ENCODE data around the gene ADCY1.

Gene ADCY1

GRCh38 chr7:45697576-45698136 lies 123.5 kb downstream of the ADCY1 start:
- DNase-seq: no peak

- DNase-seq: no peak
These were observed 124.3 kb downstream of the ADCY1 start for GRCh38 chr7:45698303-45699014.

GRCh38 chr7:45699015-45699309 lies 124.8 kb downstream of the ADCY1 start:
- DNase-seq: no peak

GRCh38 chr7:45699726-45700390 lies 125.7 kb downstream of the ADCY1 start:
- no peak for DNase-seq

GRCh38 chr7:45700556-45700955 lies 126.4 kb downstream of the ADCY1 start:
- no peak for DNase-seq

GRCh38 chr7:45701701-45702510 lies 127.7 kb downstream of the ADCY1 start:
- DNase-seq: no peak

GRCh38 chr7:45702751-45703150 lies 128.6 kb downstream of the ADCY1 start:
- DNase-seq: no peak

- no peak for DNase-seq
These were observed 129.2 kb downstream of the ADCY1 start for GRCh38 chr7:45703373-45703821.

- no peak for DNase-seq
These were observed 129.9 kb downstream of the ADCY1 start for GRCh38 chr7:45703911-45704682.

- no peak for DNase-seq
These were observed 130.5 kb downstream of the ADCY1 start for GRCh38 chr7:45704683-45705016.

GRCh38 chr7:45708046-45708950 lies 134.1 kb downstream of the ADCY1 start:
- no peak for DNase-seq

- no peak for DNase-seq
These were observed 135.2 kb downstream of the ADCY1 start for GRCh38 chr7:45709168-45710042.

- no peak for DNase-seq
These were observed 136.3 kb downstream of the ADCY1 start for GRCh38 chr7:45710271-45711160.

GRCh38 chr7:45711161-45711490 lies 137.0 kb downstream of the ADCY1 start:
- DNase-seq: no peak

- DNase-seq: no peak
These were observed 138.0 kb downstream of the ADCY1 start for GRCh38 chr7:45712057-45712689.

- DNase-seq: no peak
These were observed 138.9 kb downstream of the ADCY1 start for GRCh38 chr7:45712872-45713668.

GRCh38 chr7:45713669-45714520 lies 139.7 kb downstream of the ADCY1 start:
- no peak for DNase-seq

- no peak for DNase-seq
These were observed 140.3 kb downstream of the ADCY1 start for GRCh38 chr7:45714521-45714820.
